Mesothelial cell of epicardium (in vitro differentiated cells): ENCODE data around the gene ANAPC2. TPM values are rescaled to one million over a fixed set of nuclear protein-coding genes. Genes with fewer than 3 reads are reported as not detected.

Source experiments
- DNase-seq, 2 experiments: peaks; one replicate each; pipeline ENCODE4 v3.0.0; 2021; ENCODE audit warnings: low spot score in 2 of 2; ENCODE audit not compliant: unreplicated experiment in 2 of 2
- H3K27ac Mint-ChIP-seq: 2 replicates; pipeline ENCODE4 v1.8.0; 2021; ENCODE audit warnings: mixed read lengths
- H3K27me3 Mint-ChIP-seq: 2 replicates; pipeline ENCODE4 v1.8.0; 2021; ENCODE audit warnings: low read depth, mixed read lengths
- H3K36me3 Mint-ChIP-seq: 2 replicates; pipeline ENCODE4 v1.8.0; 2021; ENCODE audit warnings: mixed read lengths
- H3K4me1 Mint-ChIP-seq: 2 replicates; pipeline ENCODE4 v1.8.0; 2021; ENCODE audit warnings: mixed read lengths
- H3K4me3 Mint-ChIP-seq: 2 replicates; pipeline ENCODE4 v1.8.0; 2021; ENCODE audit warnings: mild to moderate bottlenecking, moderate library complexity, mixed read lengths
- H3K9me3 Mint-ChIP-seq: 2 replicates; pipeline ENCODE4 v1.8.0; 2021; ENCODE audit warnings: mixed read lengths
- CTCF ChIP-seq: fragments of 200-600 bp; sonication (generic); IDR thresholded peaks from one replicate; pipeline ENCODE4 v1.5.0; 2021; ENCODE audit warnings: antibody characterized with exemption; ENCODE audit not compliant: unreplicated experiment
- total RNA-seq: library from RNA; stranded (reverse); gene quantifications from 3 replicates; pipeline ENCODE4 v1.2.1, GENCODE V29; 2021

ANAPC2 gene
- total RNA-seq, 1 donor from 2014 or later = 89.3 TPM

GRCh38 chr9:137162505-137163364 is 25.6 kb downstream of the ANAPC2 start:
- Mint-ChIP-seq H3K4me3 (peak overlapping the region; percentile 52), H3K27me3 (peaks cover 90% of the 10 kb centered on the region), H3K36me3 (no peaks in the 10 kb centered on the region), H3K4me1 (peaks cover 5% of the 10 kb centered on the region), H3K9me3 (no peaks in the 10 kb centered on the region), H3K27ac (no peak overlapping the region)
- TF ChIP-seq CTCF = no peak
- peak in 1 of 2 experiments; percentile 53 for DNase-seq

DNA sequence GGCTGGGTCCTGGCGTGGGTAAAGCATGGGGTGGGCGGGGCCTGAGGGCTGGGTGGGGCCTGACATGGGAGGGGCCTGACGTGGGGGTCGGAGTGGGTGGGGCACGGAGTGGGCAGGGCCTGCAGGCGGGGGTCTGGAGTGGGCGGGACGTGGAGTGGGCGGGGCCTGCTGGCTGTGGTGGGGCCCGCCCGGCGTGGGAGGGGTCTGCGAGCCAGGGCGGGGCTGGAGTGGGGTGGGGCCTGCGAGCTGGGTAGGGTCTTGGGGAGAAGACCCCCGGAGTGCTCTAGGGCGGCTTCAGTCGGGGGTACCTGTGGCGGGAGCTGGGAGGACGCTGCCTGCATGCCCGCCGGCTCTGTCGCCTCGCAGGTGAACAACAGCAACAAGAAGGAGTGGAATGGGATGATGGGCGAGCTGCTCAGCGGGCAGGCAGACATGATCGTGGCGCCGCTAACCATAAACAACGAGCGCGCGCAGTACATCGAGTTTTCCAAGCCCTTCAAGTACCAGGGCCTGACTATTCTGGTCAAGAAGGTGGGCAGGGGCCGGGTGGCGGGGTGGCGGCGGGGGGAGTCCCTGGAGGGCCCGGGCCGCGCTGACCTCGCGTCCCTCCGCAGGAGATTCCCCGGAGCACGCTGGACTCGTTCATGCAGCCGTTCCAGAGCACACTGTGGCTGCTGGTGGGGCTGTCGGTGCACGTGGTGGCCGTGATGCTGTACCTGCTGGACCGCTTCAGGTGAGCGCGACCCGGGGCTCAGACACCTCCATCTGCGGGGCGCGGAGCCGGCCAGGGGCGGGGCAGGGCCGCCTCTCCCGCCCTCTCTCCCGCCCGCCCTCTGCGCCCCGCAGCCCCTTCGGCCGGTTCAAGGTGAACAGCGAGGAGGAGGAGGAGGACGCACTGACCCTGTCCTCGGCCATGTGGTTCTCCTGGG is 26.5 kb downstream of the ANAPC2 start:
- DNase-seq = no peak
- no peaks in the 10 kb centered on the region for H3K36me3 Mint-ChIP-seq
- no peak for TF ChIP-seq CTCF
- H3K4me1 Mint-ChIP-seq = peaks cover 5% of the 10 kb centered on the region
- peak overlapping the region; percentile 10 for H3K4me3 Mint-ChIP-seq
- H3K27ac Mint-ChIP-seq = no peak overlapping the region
- peaks cover 91% of the 10 kb centered on the region for H3K27me3 Mint-ChIP-seq
- no peaks in the 10 kb centered on the region for H3K9me3 Mint-ChIP-seq

GRCh38 chr9:137160716-137161557 is 27.4 kb downstream of the ANAPC2 start:
- Mint-ChIP-seq H3K4me1 (peaks cover 5% of the 10 kb centered on the region), H3K4me3 (no peak overlapping the region), H3K9me3 (no peaks in the 10 kb centered on the region), H3K27me3 (peaks cover 91% of the 10 kb centered on the region), H3K36me3 (no peaks in the 10 kb centered on the region), H3K27ac (no peak overlapping the region)
- TF ChIP-seq CTCF = no peak
- DNase-seq = no peak

- H3K27ac Mint-ChIP-seq = no peak overlapping the region
- no peaks in the 10 kb centered on the region for H3K9me3 Mint-ChIP-seq
- no peak for DNase-seq
- H3K36me3 Mint-ChIP-seq = no peaks in the 10 kb centered on the region
- H3K4me1 Mint-ChIP-seq = peaks cover 5% of the 10 kb centered on the region
- H3K27me3 Mint-ChIP-seq = peaks cover 91% of the 10 kb centered on the region
- H3K4me3 Mint-ChIP-seq = no peak overlapping the region
- TF ChIP-seq CTCF = no peak
Observed at GRCh38 chr9:137160054-137160425, 28.3 kb downstream of the ANAPC2 start.
